H9 (cell line): ENCODE measurements around the gene ZNF672. TPM values are rescaled to one million over a fixed set of nuclear protein-coding genes. Genes with fewer than 3 reads are reported as not detected.

Experiments
- DNase-seq: peaks from one replicate; pipeline ENCODE4 v3.0.0-alpha.2; 2017
- H2AFZ ChIP-seq: one replicate; pipeline ENCODE4 v1.6.1; 2013; ENCODE audit warnings: mild to moderate bottlenecking, low read length, control low read depth, moderate library complexity
- H2AK5ac ChIP-seq: 2 replicates; pipeline ENCODE4 v1.6.1; 2013; ENCODE audit warnings: low read length, control low read depth, mixed read lengths; ENCODE audit not compliant: insufficient read length
- H2BK120ac ChIP-seq: one replicate; pipeline ENCODE4 v1.6.1; 2013; ENCODE audit warnings: low read depth, mild to moderate bottlenecking, low read length, control low read depth, inconsistent platforms; ENCODE audit not compliant: poor library complexity, severe bottlenecking
- H2BK12ac ChIP-seq: 2 replicates; pipeline ENCODE4 v1.6.1; 2013; ENCODE audit warnings: low read length, control low read depth, mixed read lengths, low read depth; ENCODE audit not compliant: insufficient read length
- H2BK15ac ChIP-seq: 2 replicates; pipeline ENCODE4 v1.6.1; 2013; ENCODE audit warnings: low read depth, low read length, control low read depth
- H2BK20ac ChIP-seq: one replicate; pipeline ENCODE4 v1.6.1; 2013; ENCODE audit warnings: low read depth, mild to moderate bottlenecking, low read length, control low read depth, inconsistent platforms; ENCODE audit not compliant: poor library complexity, severe bottlenecking
- H2BK5ac ChIP-seq: 2 replicates; pipeline ENCODE4 v1.6.1; 2013; ENCODE audit warnings: low read length, control low read depth, mixed read lengths; ENCODE audit not compliant: insufficient read length
- H3K14ac ChIP-seq: 2 replicates; pipeline ENCODE4 v1.6.1; 2013; ENCODE audit warnings: low read length, control low read depth; ENCODE audit not compliant: insufficient read depth
- H3K18ac ChIP-seq: 2 replicates; pipeline ENCODE4 v1.6.1; 2013; ENCODE audit warnings: low read depth, mild to moderate bottlenecking, mixed read lengths, low read length, control low read depth; ENCODE audit not compliant: insufficient read length
- H3K23ac ChIP-seq: 2 replicates; pipeline ENCODE4 v1.6.1; 2013; ENCODE audit warnings: low read length, control low read depth, mixed read lengths, low read depth; ENCODE audit not compliant: insufficient read length
- H3K23me2 ChIP-seq: 2 replicates; pipeline ENCODE4 v1.6.1; 2013; ENCODE audit warnings: low read depth, mild to moderate bottlenecking, mixed read lengths, low read length, control low read depth; ENCODE audit not compliant: insufficient read length, poor library complexity, severe bottlenecking
- H3K27ac ChIP-seq: 2 replicates; pipeline ENCODE4 v1.5.1; 2013; ENCODE audit warnings: low read length, control low read depth, mixed read lengths, low read depth; ENCODE audit not compliant: insufficient read length
- H3K27me3 ChIP-seq: 2 replicates; pipeline ENCODE4 v1.6.1; 2013; ENCODE audit warnings: low read length, control low read depth, inconsistent platforms; ENCODE audit not compliant: insufficient read depth
- H3K4ac ChIP-seq: 2 replicates; pipeline ENCODE4 v1.6.1; 2013; ENCODE audit warnings: low read depth, mild to moderate bottlenecking, control low read depth, inconsistent platforms, low read length, moderate library complexity
- H3K4me1 ChIP-seq: 2 replicates; pipeline ENCODE4 v1.6.1; 2013; ENCODE audit warnings: low read length, control low read depth, inconsistent platforms; ENCODE audit not compliant: insufficient read depth
- H3K4me2 ChIP-seq: 2 replicates; pipeline ENCODE4 v1.6.1; 2013; ENCODE audit warnings: low read length, control low read depth, mixed read lengths; ENCODE audit not compliant: insufficient read length, insufficient read depth
- H3K56ac ChIP-seq: 2 replicates; pipeline ENCODE4 v1.6.1; 2013; ENCODE audit warnings: low read depth, mild to moderate bottlenecking, mixed read lengths, low read length, control low read depth; ENCODE audit not compliant: insufficient read length
- H3K79me1 ChIP-seq: 2 replicates; pipeline ENCODE4 v1.6.1; 2013; ENCODE audit warnings: low read depth, mild to moderate bottlenecking, moderate library complexity, low read length, control low read depth, inconsistent platforms; ENCODE audit not compliant: insufficient read depth, poor library complexity, severe bottlenecking
- H3K79me2 ChIP-seq: 2 replicates; pipeline ENCODE4 v1.6.1; 2013; ENCODE audit warnings: low read length, control low read depth, inconsistent platforms; ENCODE audit not compliant: insufficient read depth
- H3K9ac ChIP-seq: 2 replicates; pipeline ENCODE4 v1.6.1; 2013; ENCODE audit warnings: low read length, control low read depth, mixed read lengths; ENCODE audit not compliant: insufficient read length; ENCODE audit errors: extremely low read depth
- H3K9me3 ChIP-seq: one replicate; pipeline ENCODE4 v1.6.1; 2013; ENCODE audit warnings: low read depth, low read length, inconsistent platforms; ENCODE audit not compliant: control insufficient read depth
- H3T11ph ChIP-seq: one replicate; pipeline ENCODE4 v1.6.1; 2013; ENCODE audit warnings: mild to moderate bottlenecking, low read length, control low read depth, inconsistent platforms
- H4K20me1 ChIP-seq: one replicate; pipeline ENCODE4 v1.6.1; 2013; ENCODE audit not compliant: control insufficient read depth, insufficient read length, insufficient read depth
- H4K5ac ChIP-seq: 2 replicates; pipeline ENCODE4 v1.6.1; 2013; ENCODE audit warnings: low read depth, mild to moderate bottlenecking, mixed read lengths, low read length, control low read depth; ENCODE audit not compliant: insufficient read length
- H4K8ac ChIP-seq: replicated peaks from 2 replicates; pipeline ENCODE4 v1.6.1; 2013; ENCODE audit warnings: low read length, control low read depth, mixed read lengths, low read depth; ENCODE audit not compliant: insufficient read length
- H4K91ac ChIP-seq: 2 replicates; pipeline ENCODE4 v1.6.1; 2013; ENCODE audit warnings: low read depth, mild to moderate bottlenecking, moderate library complexity, mixed read lengths, low read length, control low read depth; ENCODE audit not compliant: insufficient read length
- H3K27ac Mint-ChIP-seq, 3 experiments: 2 replicates in 2 of 3; 3 replicates in 1 of 3; pipeline ENCODE4 v1.8.0; 2020 to 2021; ENCODE audit warnings: mixed read lengths in 3 of 3, mild to moderate bottlenecking in 1 of 3, moderate library complexity in 1 of 3
- H3K27me3 Mint-ChIP-seq: 2 replicates; pipeline ENCODE4 v1.8.0; 2021; ENCODE audit warnings: low read depth, mild to moderate bottlenecking, moderate library complexity, mixed read lengths
- H3K36me3 Mint-ChIP-seq, 3 experiments: 2 replicates in 2 of 3; 3 replicates in 1 of 3; pipeline ENCODE4 v1.8.0; 2020 to 2021; ENCODE audit warnings: low read depth in 3 of 3, mixed read lengths in 3 of 3; ENCODE audit not compliant: insufficient read depth in 1 of 3
- H3K4me1 Mint-ChIP-seq, 2 experiments: 2 replicates each; pipeline ENCODE4 v1.8.0; 2020; ENCODE audit warnings: mixed read lengths in 2 of 2
- H3K4me3 Mint-ChIP-seq, 2 experiments: 2 replicates in 1 of 2; 3 replicates in 1 of 2; pipeline ENCODE4 v1.8.0; 2020 to 2021; ENCODE audit warnings: mild to moderate bottlenecking in 2 of 2, mixed read lengths in 2 of 2, moderate library complexity in 1 of 2
- H3K9me3 Mint-ChIP-seq, 2 experiments: 2 replicates in 1 of 2; 3 replicates in 1 of 2; pipeline ENCODE4 v1.8.0; 2020; ENCODE audit warnings: mild to moderate bottlenecking in 2 of 2, mixed read lengths in 2 of 2, moderate library complexity in 1 of 2
- WGBS: extraction: QIAGEN DNeasy Blood & Tissue Kit; methylation state at CpG from one replicate; pipeline ENCODE4 v1.1.7; 2013; ENCODE audit warnings: missing lambda C conversion rate, low lambda C conversion rate, mixed read lengths; ENCODE audit not compliant: insufficient read length; ENCODE audit errors: extremely low coverage; 5-methylcytosine and 5-hydroxymethylcytosine counted together
- total RNA-seq: library from RNA; stranded (reverse); gene quantifications from 2 replicates; pipeline ENCODE4 v1.2.1, GENCODE V29; 2021
- TF ChIP-seq, protein P1 (sequence below): fragments of 200-600 bp; sonication (generic); conservative IDR thresholded peaks from 3 replicates; pipeline ENCODE4 v1.8.0; 2021; ENCODE audit warnings: antibody characterized with exemption, mild to moderate bottlenecking

ZNF672 gene
- total RNA-seq, 1 experiment from 2014 or later: 29.4 TPM

DNA sequence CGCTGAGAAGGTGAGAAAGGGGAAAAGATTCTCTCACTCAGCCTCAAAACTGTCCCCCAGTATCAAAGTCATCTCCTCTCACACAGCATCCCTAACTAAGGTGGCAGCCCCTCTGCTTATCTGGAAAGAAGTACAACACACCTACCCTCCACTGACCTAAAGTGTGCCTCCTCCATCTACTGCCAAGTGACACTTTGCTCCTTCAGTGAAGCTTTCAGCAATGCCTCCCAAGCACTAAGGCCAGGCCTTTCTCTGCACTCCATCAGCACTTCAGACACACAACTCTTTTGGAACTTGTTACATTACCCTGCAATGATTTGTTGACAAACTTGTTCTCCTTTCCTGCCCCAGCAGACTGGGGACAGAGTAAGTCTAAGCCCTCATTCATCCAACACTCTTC is 13.7 kb upstream of the ZNF672 start:
- peak overlapping the region; percentile 87 to 90 for H3K4me3 Mint-ChIP-seq
- no CpG with 5 or more reads among the region's 1 CpG for WGBS
- no peaks in the 10 kb centered on the region for H3K27me3 Mint-ChIP-seq
- Histone ChIP-seq H3K18ac (no peak overlapping the region), H2BK15ac (no peak overlapping the region), H3K14ac (no peak overlapping the region), H3K23ac (no peak overlapping the region), H3K27me3 (no peaks in the 10 kb centered on the region), H3K9me3 (no peaks in the 10 kb centered on the region), H3K4ac (no peak overlapping the region), H3K4me1 (no peaks in the 10 kb centered on the region), H3K9ac (no peak overlapping the region), H3K79me2 (peaks cover 5% of the 10 kb centered on the region; the same call in 1 of the 2 replicates), H3K56ac (no peak overlapping the region), H2BK20ac (no peak overlapping the region), H4K8ac (no peak overlapping the region), H2BK5ac (no peak overlapping the region), H3K27ac (no peak overlapping the region), H2BK120ac (no peak overlapping the region), H2BK12ac (no peak overlapping the region), H4K91ac (no peak overlapping the region), H3T11ph (no peak overlapping the region), H4K20me1 (no peaks in the 10 kb centered on the region), H3K23me2 (peaks cover 4% of the 10 kb centered on the region), H3K79me1 (peaks cover 12% of the 10 kb centered on the region), H4K5ac (no peak overlapping the region), H3K4me2 (no peak overlapping the region), H2AK5ac (no peak overlapping the region), H2AFZ (no peak overlapping the region)
- TF ChIP-seq, protein P1, sequence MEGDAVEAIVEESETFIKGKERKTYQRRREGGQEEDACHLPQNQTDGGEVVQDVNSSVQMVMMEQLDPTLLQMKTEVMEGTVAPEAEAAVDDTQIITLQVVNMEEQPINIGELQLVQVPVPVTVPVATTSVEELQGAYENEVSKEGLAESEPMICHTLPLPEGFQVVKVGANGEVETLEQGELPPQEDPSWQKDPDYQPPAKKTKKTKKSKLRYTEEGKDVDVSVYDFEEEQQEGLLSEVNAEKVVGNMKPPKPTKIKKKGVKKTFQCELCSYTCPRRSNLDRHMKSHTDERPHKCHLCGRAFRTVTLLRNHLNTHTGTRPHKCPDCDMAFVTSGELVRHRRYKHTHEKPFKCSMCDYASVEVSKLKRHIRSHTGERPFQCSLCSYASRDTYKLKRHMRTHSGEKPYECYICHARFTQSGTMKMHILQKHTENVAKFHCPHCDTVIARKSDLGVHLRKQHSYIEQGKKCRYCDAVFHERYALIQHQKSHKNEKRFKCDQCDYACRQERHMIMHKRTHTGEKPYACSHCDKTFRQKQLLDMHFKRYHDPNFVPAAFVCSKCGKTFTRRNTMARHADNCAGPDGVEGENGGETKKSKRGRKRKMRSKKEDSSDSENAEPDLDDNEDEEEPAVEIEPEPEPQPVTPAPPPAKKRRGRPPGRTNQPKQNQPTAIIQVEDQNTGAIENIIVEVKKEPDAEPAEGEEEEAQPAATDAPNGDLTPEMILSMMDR: no peak
- no peak for DNase-seq
- peak overlapping the region in 1 of 3 experiments; percentile 48; a peak in 1 of 7 replicates for H3K27ac Mint-ChIP-seq
- H3K9me3 Mint-ChIP-seq: no peaks in the 10 kb centered on the region; a peak in 2 of 5 replicates
- H3K36me3 Mint-ChIP-seq: peaks cover 13 to 44% (median 36%) of the 10 kb centered on the region in 3 experiments; a peak in 6 of 7 replicates
- peaks cover 20 to 24% of the 10 kb centered on the region in 2 experiments for H3K4me1 Mint-ChIP-seq
